HCT116 (cell line): ENCODE results near the gene CA4.
"Not testable (repeated sequence)": the region's sequence is repeated elsewhere in the genome, so short reads cannot be mapped to it uniquely, and the experiment has no call there.

Experiments used
- CEBPB ChIP-seq: IDR thresholded peaks from 2 replicates; pipeline ENCODE4 v1.6.1; 2012; ENCODE audit warnings: low read depth
- CTCF ChIP-seq, 3 experiments: fragments of 200-600 bp in 1 of 3; sonication (generic) in 1 of 3; IDR thresholded peaks in 2 of 3; conservative IDR thresholded peaks in 1 of 3; 2 replicates each; pipeline ENCODE4 v1.5.1; 2012 to 2017; ENCODE audit warnings: low read depth in 2 of 3, low read length in 2 of 3, antibody characterized with exemption in 1 of 3, borderline replicate concordance in 1 of 3, control low read depth in 1 of 3, mild to moderate bottlenecking in 1 of 3, mixed read lengths in 1 of 3, mixed run types in 1 of 3, moderate library complexity in 1 of 3; ENCODE audit not compliant: insufficient read depth in 1 of 3
- ELF1 ChIP-seq: IDR thresholded peaks from 2 replicates; pipeline ENCODE4 v1.6.1; 2012; ENCODE audit warnings: low read depth, borderline replicate concordance
- EZH2 ChIP-seq: fragments of 200-600 bp; sonication (generic); IDR thresholded peaks from 2 replicates; pipeline ENCODE4 v1.6.1; 2017; ENCODE audit warnings: antibody characterized with exemption, mixed run types
- EZH2phosphoT487 ChIP-seq: fragments of 200-600 bp; IDR thresholded peaks from 2 replicates; pipeline ENCODE4 v1.6.1; 2018; ENCODE audit warnings: antibody characterized with exemption, borderline replicate concordance
- POLR2A ChIP-seq: IDR thresholded peaks from 2 replicates; pipeline ENCODE4 v1.7.0; 2011; ENCODE audit warnings: borderline replicate concordance; ENCODE audit not compliant: insufficient read depth, insufficient read length; ENCODE audit errors: extremely low read depth
- POLR2AphosphoS5 ChIP-seq: IDR thresholded peaks from 2 replicates; pipeline ENCODE4 v1.6.1; 2011; ENCODE audit warnings: mild to moderate bottlenecking, low read depth, low read length, moderate library complexity
- REST ChIP-seq: IDR thresholded peaks from 2 replicates; pipeline ENCODE4 v1.6.1; 2012; ENCODE audit warnings: low read depth
- SRF ChIP-seq: IDR thresholded peaks from 2 replicates; pipeline ENCODE4 v1.6.1; 2012; ENCODE audit warnings: low read depth
- TF ChIP-seq, protein P1 (sequence below): IDR thresholded peaks from 2 replicates; pipeline ENCODE4 v1.6.1; 2012
- TF ChIP-seq, protein P2 (sequence below): IDR thresholded peaks from 2 replicates; pipeline ENCODE4 v1.6.1; 2011; ENCODE audit warnings: mild to moderate bottlenecking, low read length, moderate library complexity; ENCODE audit not compliant: insufficient replicate concordance; ENCODE audit errors: extremely low read depth

GRCh38 chr17:60119162-60119561, 30.6 kb upstream of the CA4 start:
- TF ChIP-seq, protein P1, sequence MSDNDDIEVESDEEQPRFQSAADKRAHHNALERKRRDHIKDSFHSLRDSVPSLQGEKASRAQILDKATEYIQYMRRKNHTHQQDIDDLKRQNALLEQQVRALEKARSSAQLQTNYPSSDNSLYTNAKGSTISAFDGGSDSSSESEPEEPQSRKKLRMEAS: not testable (repeated sequence)
- TF ChIP-seq CTCF (IDR thresholded peaks at IDR 0.05 in 2 of 3, conservative IDR thresholded peaks at IDR 0.05 in 1 of 3; ENCODE audit: borderline replicate concordance in 1 of 3, insufficient read depth in 1 of 3, low read depth in 2 of 3, low read length in 2 of 3); ELF1; EZH2; SRF; REST; EZH2phosphoT487; POLR2A; CEBPB; POLR2AphosphoS5: not testable (repeated sequence)
- TF ChIP-seq, protein P2, sequence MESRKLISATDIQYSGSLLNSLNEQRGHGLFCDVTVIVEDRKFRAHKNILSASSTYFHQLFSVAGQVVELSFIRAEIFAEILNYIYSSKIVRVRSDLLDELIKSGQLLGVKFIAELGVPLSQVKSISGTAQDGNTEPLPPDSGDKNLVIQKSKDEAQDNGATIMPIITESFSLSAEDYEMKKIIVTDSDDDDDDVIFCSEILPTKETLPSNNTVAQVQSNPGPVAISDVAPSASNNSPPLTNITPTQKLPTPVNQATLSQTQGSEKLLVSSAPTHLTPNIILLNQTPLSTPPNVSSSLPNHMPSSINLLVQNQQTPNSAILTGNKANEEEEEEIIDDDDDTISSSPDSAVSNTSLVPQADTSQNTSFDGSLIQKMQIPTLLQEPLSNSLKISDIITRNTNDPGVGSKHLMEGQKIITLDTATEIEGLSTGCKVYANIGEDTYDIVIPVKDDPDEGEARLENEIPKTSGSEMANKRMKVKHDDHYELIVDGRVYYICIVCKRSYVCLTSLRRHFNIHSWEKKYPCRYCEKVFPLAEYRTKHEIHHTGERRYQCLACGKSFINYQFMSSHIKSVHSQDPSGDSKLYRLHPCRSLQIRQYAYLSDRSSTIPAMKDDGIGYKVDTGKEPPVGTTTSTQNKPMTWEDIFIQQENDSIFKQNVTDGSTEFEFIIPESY: not testable (repeated sequence)
